Heart left ventricle (tissue), 13 donors: ENCODE results near the gene SBNO2.

Experiments used
- POLR2A ChIP-seq, 2 donors: fragments of 450-650 bp; IDR thresholded peaks; one replicate each; pipeline ENCODE4 v1.6.1; 2017; ENCODE audit warnings: antibody characterized with exemption in 2 of 2, mild to moderate bottlenecking in 2 of 2, moderate library complexity in 2 of 2
- TF ChIP-seq, protein P1 (sequence below), 12 donors: fragments of 200-600 bp; sonication (generic) in 4 of 12; IDR thresholded peaks; one replicate each; pipeline versions ENCODE4 v1.5.0 to v1.8.0; 2018 to 2022; ENCODE audit warnings: antibody characterized with exemption in 12 of 12, mild to moderate bottlenecking in 5 of 12
- donor health status: ischemic (EF 13 %, LVEDD 7.1; RV severe dilation, severe dysfunction).
- donor health status: DM: no; HTN: yes; CAD: no.
- donor health status: DM: no; HTN: no; CAD: no.
- donor health status: ischemic (EF 25% LVEDD 6.9; RV normal size, moderate dysfunction).
- donor health status: ischemic (EF 25% LVEDD 5.7; RV mildly dilated, moderate dysfunction).
- donor health status: ischemic (EF 35%, LVEDD 5.7; RV mildly dilated, moderate dysfunction).
- donor health status: nonischemic (EF 11% LVEDD 7.7; RV severe dilation, severe dysfunction).
- donor health status: DM: yes; HTN: yes; CAD: no.
- donor health status: PGD.
- donor health status: ischemic (EF 29% LVEDD 5.4; RV normal size, mild dysfunction).
- donor health status: nonischemic (EF 23%, LVEDD 6.1; RV moderate dilation, normal function).

DNA sequence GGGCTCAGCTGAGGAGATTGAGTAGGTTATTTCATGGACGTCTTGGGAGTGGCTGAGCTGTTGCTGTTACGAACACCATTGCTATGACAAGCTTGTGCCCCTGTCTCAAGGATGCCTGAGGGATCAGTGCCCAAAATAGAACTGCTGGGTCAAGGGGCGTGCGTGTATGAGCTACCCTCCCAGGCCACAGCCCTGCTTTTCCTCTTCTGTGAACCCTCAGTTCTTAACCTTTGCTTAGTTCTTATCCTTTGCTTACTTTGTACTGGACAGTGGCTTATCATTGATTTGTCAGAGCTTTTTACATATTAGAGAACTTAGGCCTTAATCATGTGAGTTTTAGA, 98.1 kb downstream of the SBNO2 start:
- TF ChIP-seq, protein P1, sequence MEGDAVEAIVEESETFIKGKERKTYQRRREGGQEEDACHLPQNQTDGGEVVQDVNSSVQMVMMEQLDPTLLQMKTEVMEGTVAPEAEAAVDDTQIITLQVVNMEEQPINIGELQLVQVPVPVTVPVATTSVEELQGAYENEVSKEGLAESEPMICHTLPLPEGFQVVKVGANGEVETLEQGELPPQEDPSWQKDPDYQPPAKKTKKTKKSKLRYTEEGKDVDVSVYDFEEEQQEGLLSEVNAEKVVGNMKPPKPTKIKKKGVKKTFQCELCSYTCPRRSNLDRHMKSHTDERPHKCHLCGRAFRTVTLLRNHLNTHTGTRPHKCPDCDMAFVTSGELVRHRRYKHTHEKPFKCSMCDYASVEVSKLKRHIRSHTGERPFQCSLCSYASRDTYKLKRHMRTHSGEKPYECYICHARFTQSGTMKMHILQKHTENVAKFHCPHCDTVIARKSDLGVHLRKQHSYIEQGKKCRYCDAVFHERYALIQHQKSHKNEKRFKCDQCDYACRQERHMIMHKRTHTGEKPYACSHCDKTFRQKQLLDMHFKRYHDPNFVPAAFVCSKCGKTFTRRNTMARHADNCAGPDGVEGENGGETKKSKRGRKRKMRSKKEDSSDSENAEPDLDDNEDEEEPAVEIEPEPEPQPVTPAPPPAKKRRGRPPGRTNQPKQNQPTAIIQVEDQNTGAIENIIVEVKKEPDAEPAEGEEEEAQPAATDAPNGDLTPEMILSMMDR (IDR thresholded peaks at IDR 0.05): no peak
- no peak for TF ChIP-seq POLR2A (IDR thresholded peaks at IDR 0.05)
